Keratinocyte (primary cell): ENCODE data around the gene TOP1. TPM values are rescaled to one million over a fixed set of nuclear protein-coding genes. Genes with fewer than 3 reads are reported as not detected.

Experiments used
- DNase-seq: peaks from one replicate; pipeline ENCODE4 v3.0.0-alpha.2; 2011; ENCODE audit warnings: low read depth, missing footprints, low spot score
- FAIRE-seq: peaks from 2 replicates; lab custom pipeline; 2011; peaks lifted over from hg19 to GRCh38; lab: Jason Lieb, UNC
- H2AFZ ChIP-seq: 2 replicates; pipeline ENCODE4 v1.6.0; 2012; ENCODE audit warnings: low read length, control low read depth, inconsistent platforms; ENCODE audit not compliant: control insufficient read depth
- H3K27ac ChIP-seq: 2 replicates; pipeline ENCODE4 v1.5.1; 2011; ENCODE audit warnings: low read length; ENCODE audit not compliant: control insufficient read depth, insufficient read depth
- H3K27me3 ChIP-seq: 3 replicates; pipeline ENCODE4 v1.6.0; 2011; ENCODE audit warnings: low read length; ENCODE audit not compliant: control insufficient read depth, insufficient read depth; ENCODE audit errors: extremely low read depth
- H3K36me3 ChIP-seq, 2 experiments: 2 replicates in 1 of 2; 3 replicates in 1 of 2; pipeline ENCODE4 v1.5.1; 2011; ENCODE audit warnings: low read length in 2 of 2, mild to moderate bottlenecking in 1 of 2; ENCODE audit not compliant: control insufficient read depth in 2 of 2, insufficient read depth in 2 of 2; ENCODE audit errors: extremely low read depth in 1 of 2
- H3K4me1 ChIP-seq: 3 replicates; pipeline ENCODE4 v1.5.1; 2011; ENCODE audit warnings: low read length; ENCODE audit not compliant: control insufficient read depth, insufficient read depth; ENCODE audit errors: extremely low read depth
- H3K4me2 ChIP-seq: 3 replicates; pipeline ENCODE4 v1.6.0; 2011; ENCODE audit warnings: low read depth, low read length; ENCODE audit not compliant: control insufficient read depth, insufficient read depth; ENCODE audit errors: extremely low read depth
- H3K4me3 ChIP-seq, 3 experiments: fragments of 200-600 bp in 1 of 3; sonication (generic) in 1 of 3; 2 replicates in 2 of 3; 3 replicates in 1 of 3; pipeline ENCODE4 v1.5.1; 2011 to 2016; ENCODE audit warnings: low read length in 3 of 3, mild to moderate bottlenecking in 3 of 3, control low read depth in 2 of 3, inconsistent platforms in 1 of 3, low read depth in 1 of 3, mixed read lengths in 1 of 3, mixed run types in 1 of 3, moderate library complexity in 1 of 3; ENCODE audit not compliant: control insufficient read depth in 2 of 3, insufficient read depth in 2 of 3; ENCODE audit errors: extremely low read depth in 1 of 3
- H3K79me2 ChIP-seq: 2 replicates; pipeline ENCODE4 v1.6.0; 2012; ENCODE audit warnings: low read length; ENCODE audit not compliant: control insufficient read depth, insufficient read depth
- H3K9ac ChIP-seq: 3 replicates; pipeline ENCODE4 v1.6.0; 2011; ENCODE audit warnings: low read length; ENCODE audit not compliant: control insufficient read depth, insufficient read depth; ENCODE audit errors: extremely low read depth
- H3K9me1 ChIP-seq: 3 replicates; pipeline ENCODE4 v1.6.0; 2011; ENCODE audit warnings: low read length; ENCODE audit not compliant: control insufficient read depth, insufficient read depth; ENCODE audit errors: extremely low read depth
- H3K9me3 ChIP-seq: 2 replicates; pipeline ENCODE4 v1.5.1; 2012; ENCODE audit warnings: low read depth, low read length; ENCODE audit not compliant: control insufficient read depth
- H4K20me1 ChIP-seq: 3 replicates; pipeline ENCODE4 v1.6.0; 2011; ENCODE audit warnings: low read length; ENCODE audit not compliant: control insufficient read depth, insufficient read depth; ENCODE audit errors: extremely low read depth
- CTCF ChIP-seq, 3 experiments: IDR thresholded peaks in 1 of 3; conservative IDR thresholded peaks in 1 of 3; optimal IDR thresholded peaks in 1 of 3; 2 replicates in 2 of 3; 3 replicates in 1 of 3; pipeline versions ENCODE3 to v1.5.1; 2011; ENCODE audit warnings: low read length in 3 of 3, mild to moderate bottlenecking in 3 of 3, moderate library complexity in 2 of 3, control low read depth in 1 of 3, inconsistent platforms in 1 of 3; ENCODE audit not compliant: insufficient read depth in 2 of 3; ENCODE audit errors: extremely low read depth in 1 of 3
- EZH2 ChIP-seq: IDR thresholded peaks from one replicate; pipeline ENCODE4 v1.6.1; 2012; ENCODE audit warnings: inconsistent platforms, mild to moderate bottlenecking, low read length, moderate library complexity
- dilution Hi-C: fragments of 300-500 bp; cut with MboI; formaldehyde crosslinking; loops from one replicate; pipeline ENCODE4 v1.7.0; 2020; ENCODE audit warnings: low sequenced_read_pairs; ENCODE audit not compliant: extremely low pct_ligation_motif_present
- polyA plus RNA-seq, 5 experiments: library from polyadenylated mRNA; depleted of rRNA in 3 of 5; stranded (reverse) in 3 of 5; stranded (forward) in 1 of 5; unstranded in 1 of 5; fragments of >200 nt; gene quantifications; 1 replicate in 1 of 5; 2 replicates in 3 of 5; 3 replicates in 1 of 5; pipeline versions ENCODE4 v1.2.1 to v1.2.3, GENCODE V29; 2011 to 2012; ENCODE audit warnings: missing spikeins in 2 of 5, low read depth in 1 of 5, low replicate concordance in 1 of 5

Gene TOP1
- polyA plus RNA-seq, 1 donor (not counting 4 experiments of a cell fraction or from before 2014, with no cell fraction given): 25.2 TPM

DNA sequence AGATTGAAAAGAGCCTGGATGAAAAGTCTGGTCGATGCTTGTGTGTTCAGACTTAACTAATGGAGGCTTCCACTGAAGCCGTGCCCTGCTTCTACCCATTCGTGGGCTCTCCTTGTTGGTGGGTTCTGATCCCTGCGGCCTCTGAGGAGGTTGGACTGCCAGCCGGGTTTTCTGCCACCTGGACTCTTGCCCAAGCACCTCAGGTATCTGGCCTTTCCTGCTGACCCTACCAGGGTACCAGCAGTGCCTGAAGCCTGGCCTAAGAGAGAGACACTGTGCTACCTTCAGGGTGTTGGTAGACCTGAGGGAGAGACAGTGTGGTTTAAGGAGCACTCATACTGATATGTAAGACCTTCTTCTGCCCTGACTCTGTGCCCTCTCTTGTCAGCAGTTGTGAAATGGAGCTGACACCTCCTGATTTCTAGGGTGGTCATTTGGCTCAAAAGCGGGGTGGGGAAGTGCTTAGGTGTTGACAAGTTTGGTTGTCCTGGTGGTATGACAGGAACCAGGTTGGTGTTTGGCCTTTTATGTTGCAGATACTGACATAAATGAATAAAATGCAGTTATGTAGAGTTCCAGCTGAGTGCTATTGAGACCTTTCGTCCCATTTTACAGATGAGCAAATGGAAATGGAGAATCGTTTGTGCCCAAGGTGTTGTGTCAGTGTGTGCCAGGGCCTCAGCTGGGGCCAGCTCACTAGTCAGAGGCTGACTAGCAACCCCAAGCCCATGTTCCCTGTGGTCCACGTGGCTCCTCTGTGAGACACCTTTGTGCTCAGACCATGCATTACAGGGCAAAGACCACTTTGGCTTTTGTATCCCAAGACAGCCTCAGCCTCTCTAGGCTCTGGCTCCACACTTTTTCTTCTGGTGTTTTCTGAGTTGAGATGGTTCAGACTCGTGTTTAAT, 111.9 kb downstream of the TOP1 start:
- FAIRE-seq: no peak

GRCh38 chr20:41141153-41141815, 112.7 kb downstream of the TOP1 start:
- dilution Hi-C loops: no loop called here
- no peak for FAIRE-seq
- DNase-seq: no peak
- Histone ChIP-seq H3K9me3 (no peaks in the 10 kb centered on the region), H3K27me3 (no peaks in the 10 kb centered on the region), H3K79me2 (peaks cover 89% of the 10 kb centered on the region), H4K20me1 (peaks cover 10% of the 10 kb centered on the region), H3K27ac (no peak overlapping the region), H3K9ac (no peak overlapping the region), H3K4me2 (no peak overlapping the region), H2AFZ (no peak overlapping the region), H3K36me3 (peaks cover 0 to 2% of the 10 kb centered on the region in 2 experiments), H3K9me1 (peaks cover 6% of the 10 kb centered on the region), H3K4me1 (peaks cover 22% of the 10 kb centered on the region), H3K4me3 (no peak overlapping the region)
- TF ChIP-seq CTCF (optimal IDR thresholded peaks at IDR 0.05 in 1 of 3, IDR thresholded peaks at IDR 0.05 in 1 of 3, conservative IDR thresholded peaks at IDR 0.05 in 1 of 3; ENCODE audit: extremely low read depth in 1 of 3, insufficient read depth in 2 of 3, low read length in 3 of 3) (no peak), EZH2 (no peak)

More for the DNA sequence above, 111.9 kb downstream of the TOP1 start:
- H4K20me1 ChIP-seq: peaks cover 10% of the 10 kb centered on the region
- H3K4me1 ChIP-seq: peaks cover 22% of the 10 kb centered on the region
- H3K9me3 ChIP-seq: no peaks in the 10 kb centered on the region
- no peak overlapping the region for H3K4me2 ChIP-seq
- peaks cover 3% of the 10 kb centered on the region for H3K9me1 ChIP-seq
- TF ChIP-seq CTCF (optimal IDR thresholded peaks at IDR 0.05 in 1 of 3, IDR thresholded peaks at IDR 0.05 in 1 of 3, conservative IDR thresholded peaks at IDR 0.05 in 1 of 3; ENCODE audit: extremely low read depth in 1 of 3, insufficient read depth in 2 of 3, low read length in 3 of 3): no peak
- TF ChIP-seq EZH2: no peak
- H3K79me2 ChIP-seq: peaks cover 81% of the 10 kb centered on the region
- no peak overlapping the region for H2AFZ ChIP-seq
- H3K27me3 ChIP-seq: no peaks in the 10 kb centered on the region
- DNase-seq: no peak
- H3K9ac ChIP-seq: no peak overlapping the region
- H3K27ac ChIP-seq: no peak overlapping the region
- no peak overlapping the region for H3K4me3 ChIP-seq
- dilution Hi-C loops: no loop called here
- peaks cover 0 to 2% of the 10 kb centered on the region in 2 experiments for H3K36me3 ChIP-seq
